ENCODE data around the gene LCOR.

LCOR gene

DNA sequence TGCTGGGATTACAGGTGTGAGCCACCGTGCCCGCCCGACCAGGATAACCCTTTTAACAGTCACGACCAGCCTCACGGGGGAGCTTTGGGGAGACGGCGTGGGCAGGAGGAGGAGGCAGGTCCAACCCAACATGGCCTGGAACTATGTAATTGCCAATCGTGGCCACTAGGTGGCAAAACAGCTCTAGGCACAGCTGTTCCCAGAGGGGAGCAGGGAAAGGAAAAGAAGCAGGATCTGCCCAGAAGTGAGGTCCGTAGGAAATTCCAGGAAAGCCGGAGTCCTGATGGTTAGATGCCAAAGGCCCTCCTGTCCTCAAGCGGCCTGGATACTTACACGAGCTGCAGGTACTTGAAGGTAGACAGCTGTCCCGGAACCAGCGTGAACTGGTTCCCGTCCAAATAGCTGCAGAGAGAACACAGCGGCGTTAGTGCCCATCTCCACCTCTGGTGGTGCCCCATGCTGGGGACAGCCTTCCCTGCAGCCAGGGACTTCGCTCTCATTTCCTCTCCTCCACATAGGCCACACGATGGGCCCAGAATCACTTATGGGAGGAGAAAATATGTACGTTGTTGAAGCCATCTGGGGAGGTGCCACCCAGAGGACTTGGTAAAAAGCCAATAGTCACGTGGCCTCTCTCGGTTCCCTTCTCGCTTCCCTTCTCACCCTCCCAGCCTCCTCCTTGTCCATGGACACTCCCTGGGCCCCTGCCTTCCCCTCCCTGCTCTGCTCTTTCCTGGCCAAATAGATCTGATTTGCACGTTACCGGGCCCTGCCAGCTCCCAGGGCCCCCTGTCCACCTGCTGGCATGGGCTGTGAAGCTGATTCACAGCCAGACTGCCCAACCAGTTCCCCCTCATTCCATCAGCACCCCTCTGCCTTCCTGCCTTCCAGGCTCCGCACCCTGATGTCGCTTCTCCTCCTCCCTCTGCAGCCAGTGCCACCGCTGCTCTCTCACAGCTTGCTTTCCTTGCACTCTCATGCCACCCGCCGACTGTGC lies 205.6 kb downstream of the LCOR start:
- DNase-seq: peak; percentile 88

DNA sequence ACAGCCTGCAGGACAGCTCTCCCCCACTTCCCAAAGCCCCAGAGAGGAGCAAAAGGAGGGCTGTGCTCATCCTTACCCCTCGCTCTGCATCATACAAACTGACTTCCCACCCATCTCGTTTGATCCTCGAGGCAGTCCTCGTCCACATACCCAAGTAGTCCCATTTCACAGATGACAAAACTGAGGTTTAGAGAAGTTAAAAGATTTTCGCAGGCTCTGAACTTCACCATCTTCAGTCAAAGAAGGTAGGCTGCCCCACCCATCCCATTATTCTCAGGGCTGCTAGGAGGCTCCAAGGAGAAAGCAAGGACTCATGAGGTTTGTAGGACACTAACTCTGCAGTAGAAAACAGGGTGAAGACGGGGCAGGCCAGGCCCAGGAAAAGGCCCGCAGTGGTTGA lies 206.6 kb downstream of the LCOR start:
- DNase-seq: no peak

DNA sequence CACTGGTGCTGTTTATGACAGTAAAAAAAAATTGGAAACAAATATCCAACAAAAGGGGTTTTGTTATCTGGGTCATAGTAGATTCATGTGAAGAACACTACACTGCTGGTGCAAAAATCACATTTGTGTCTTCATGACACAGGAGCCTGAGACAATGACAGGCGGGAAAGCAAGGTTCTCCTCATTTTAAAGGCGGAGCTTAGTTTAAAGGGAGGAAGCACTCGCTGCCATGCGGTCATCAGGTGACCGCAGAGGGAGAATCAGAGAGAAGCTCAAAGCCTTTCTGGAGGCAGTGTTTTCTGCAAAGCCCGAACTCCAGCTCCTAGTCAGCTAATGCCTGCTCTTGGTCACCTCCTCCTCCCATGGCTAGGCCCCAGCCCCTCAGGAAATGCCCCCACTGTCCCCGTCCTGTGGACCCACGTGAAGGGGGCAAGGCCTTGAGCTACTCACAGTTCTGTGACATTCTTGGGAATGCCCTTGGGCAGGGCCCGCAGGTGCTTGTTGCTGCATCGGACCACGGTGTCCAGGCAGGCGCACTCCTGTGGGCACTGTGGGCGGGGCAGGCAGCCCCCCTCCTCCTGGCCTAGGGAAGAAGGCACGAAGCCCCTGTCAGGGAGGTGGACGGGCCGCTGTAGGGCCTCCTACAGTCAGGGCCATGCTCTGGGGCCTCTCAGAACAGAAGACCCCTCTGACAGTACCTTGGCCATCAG lies 207.6 kb downstream of the LCOR start:
- no peak for DNase-seq

DNA sequence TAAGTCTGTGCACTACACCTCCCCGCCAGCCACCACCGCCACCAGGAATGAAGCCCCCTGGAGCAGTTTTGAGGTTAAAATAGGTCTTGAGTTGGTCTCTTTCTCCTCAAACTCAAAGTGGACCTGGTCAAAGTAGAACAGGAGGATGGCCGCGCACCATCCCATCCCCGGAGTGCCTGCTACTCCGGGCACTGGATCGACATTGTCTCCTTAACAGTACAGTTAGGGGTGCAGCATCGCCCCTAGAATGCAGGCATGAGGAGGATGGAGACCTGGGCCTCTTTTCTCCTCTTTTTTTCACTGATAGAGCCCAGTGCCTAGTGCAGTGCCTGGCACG lies 208.1 kb downstream of the LCOR start:
- DNase-seq: no peak

DNA sequence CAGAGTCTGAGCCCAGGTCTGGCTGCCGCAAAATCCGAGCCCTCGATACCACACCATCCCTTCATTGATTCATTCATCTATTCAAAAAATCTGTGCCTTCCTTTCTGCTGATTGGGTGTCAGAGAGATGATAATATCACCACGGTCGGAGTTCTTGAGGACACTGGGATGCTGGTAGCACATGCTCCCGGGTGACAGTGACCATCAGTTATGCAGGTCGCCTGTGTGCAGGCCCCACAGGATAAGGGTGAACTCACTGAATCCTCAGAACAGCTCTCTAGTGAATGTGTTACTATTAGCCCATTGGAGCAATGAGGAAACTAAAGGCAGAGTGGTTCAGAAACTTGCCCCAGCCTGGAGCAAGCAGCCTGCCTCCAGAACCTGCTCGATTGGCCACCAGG lies 208.6 kb downstream of the LCOR start:
- no peak for DNase-seq

DNA sequence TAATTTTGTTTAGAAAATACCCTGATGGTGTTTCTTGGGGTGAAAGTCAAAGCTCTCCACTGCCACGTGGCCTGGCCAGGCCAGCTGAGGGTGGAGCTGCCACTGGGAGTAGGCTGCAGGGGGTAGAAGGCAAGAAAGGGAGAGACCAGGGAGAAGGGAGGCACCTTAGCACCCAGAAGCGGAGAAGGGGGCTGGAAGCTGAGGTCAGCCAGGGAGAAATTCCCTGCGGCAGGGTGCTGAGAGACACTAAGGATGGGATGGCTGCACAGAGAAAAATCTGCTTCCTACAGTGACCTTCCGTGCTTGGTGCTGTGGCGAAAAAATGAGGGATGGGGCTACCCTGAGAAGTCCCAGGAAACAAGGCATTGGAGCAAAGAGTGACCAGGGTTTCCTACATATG lies 210.0 kb downstream of the LCOR start:
- DNase-seq: no peak

DNA sequence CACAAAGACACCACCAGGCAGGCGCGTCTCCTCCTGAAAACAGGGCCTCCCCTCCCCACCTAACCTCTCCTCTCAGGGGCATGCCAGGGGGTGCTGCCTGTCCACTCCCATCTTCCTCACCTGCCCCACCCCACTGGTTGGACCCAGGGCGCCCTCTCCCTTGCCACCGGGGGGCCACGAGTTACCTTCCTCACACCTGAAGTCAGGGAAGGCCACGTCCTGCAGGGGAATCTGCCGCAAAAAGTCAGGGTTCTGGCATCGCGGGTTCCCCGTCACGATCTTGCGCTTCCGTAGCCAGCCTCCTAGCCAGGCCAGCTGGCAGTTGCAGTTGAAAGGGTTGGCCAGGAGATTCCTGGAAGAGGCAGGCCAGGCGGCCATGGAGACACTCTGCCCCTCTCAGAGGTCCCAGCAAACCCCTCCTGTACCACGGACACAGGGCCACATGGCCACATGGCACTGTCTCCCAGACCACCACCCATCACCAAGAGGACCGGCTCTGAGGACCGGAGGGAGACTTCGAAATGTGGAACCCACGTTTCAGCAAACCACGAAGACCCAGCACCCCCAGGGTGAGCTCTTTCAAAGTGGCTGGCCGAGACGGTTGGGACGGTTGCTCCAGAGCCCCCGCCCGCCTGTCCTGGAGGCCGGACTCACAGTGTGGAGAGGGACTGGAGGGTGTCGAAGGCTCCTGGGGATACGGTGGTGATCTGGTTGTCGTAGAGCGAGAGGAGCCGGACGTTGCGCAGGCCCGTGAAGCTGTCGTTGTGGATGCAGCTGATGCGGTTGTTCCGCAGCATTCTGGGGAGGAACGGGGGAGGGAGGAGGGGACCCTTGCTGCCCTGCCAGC lies 210.8 kb downstream of the LCOR start:
- no peak for DNase-seq

DNA sequence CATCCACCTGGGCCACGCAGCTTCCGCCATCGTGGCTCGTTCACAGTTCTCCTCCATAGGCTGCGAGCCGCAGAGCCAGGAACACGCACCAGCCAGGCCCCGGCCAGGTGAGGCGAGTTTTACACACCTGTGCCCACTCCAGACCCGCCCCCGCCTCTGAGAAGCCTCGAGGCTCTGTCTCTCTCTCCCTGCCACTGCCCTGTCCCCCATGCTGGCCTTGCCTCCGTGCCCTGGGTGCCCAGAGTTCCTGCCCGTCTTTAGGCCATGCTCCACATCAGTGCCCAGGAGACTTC lies 211.4 kb downstream of the LCOR start:
- DNase-seq: no peak

Measured in hematopoietic multipotent progenitor cell treated with erythropoietin and hydrocortisone succinate and interleukin-3 and kit ligand, for 4 days (in vitro differentiated cells).